ENCODE results near the gene SEC14L1. TPM values are rescaled to one million over a fixed set of nuclear protein-coding genes. Genes with fewer than 3 reads are reported as not detected.

The SEC14L1 gene
- total and polyA plus RNA-seq, 2 of the 8 experiments (the other 6 are each of a cell fraction or from before 2014, with no cell fraction given): 27.2 to 74.4 TPM

DNA sequence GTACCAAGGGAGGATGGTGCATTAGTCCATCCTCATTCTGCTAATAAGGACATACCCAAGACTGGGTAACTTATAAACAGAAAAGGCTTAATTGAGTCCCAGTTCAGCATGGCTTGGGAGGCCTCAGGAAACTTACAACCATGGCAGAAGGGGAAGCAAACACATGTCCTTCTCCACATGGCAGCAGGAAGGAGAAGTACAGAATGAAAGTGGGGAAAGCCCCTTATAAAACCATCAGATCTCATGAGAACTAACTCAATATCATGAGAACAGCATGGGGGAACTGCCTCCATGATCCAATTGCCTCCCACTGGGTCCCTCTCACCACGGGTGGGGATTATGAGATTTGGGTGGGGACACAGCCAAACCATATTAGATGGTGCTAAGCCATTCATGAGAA is 84.5 kb downstream of the SEC14L1 start:
- CTCF ChIA-PET (ENCODE audit: partially characterized antibody): no interaction called here

More for the DNA sequence above, 84.5 kb downstream of the SEC14L1 start:
- DNase-seq (ENCODE audit: low read depth in 1 of 2, low spot score in 2 of 2): no peak
- H4K91ac ChIP-seq (replicated peaks; ENCODE audit: insufficient read length, low read length): no peak overlapping the region
- H4K5ac ChIP-seq (ENCODE audit: insufficient read length, low read depth, low read length): no peak overlapping the region
- no peak overlapping the region for H2BK20ac ChIP-seq (ENCODE audit: low read length)
- TF ChIP-seq TAF1 (IDR thresholded peaks at IDR 0.05; ENCODE audit: low read depth, low read length) (no peak), CHD1 (IDR thresholded peaks at IDR 0.05; ENCODE audit: low read depth, low read length) (no peak), HDAC6 (IDR thresholded peaks at IDR 0.05; ENCODE audit: low read depth, low read length) (no peak), BRCA1 (IDR thresholded peaks at IDR 0.05; ENCODE audit: low read depth, low read length) (no peak), SRF (IDR thresholded peaks at IDR 0.05; ENCODE audit: low read depth, low read length) (no peak), CHD2 (IDR thresholded peaks at IDR 0.05; ENCODE audit: low read length) (no peak), ASH2L (IDR thresholded peaks at IDR 0.05; ENCODE audit: low read length) (no peak)
- H2BK12ac ChIP-seq (ENCODE audit: low read depth, low read length): no peak overlapping the region
- no peaks in the 10 kb centered on the region for H3K36me3 ChIP-seq (ENCODE audit: control insufficient read depth in 2 of 4, insufficient read depth in 4 of 4, low read length in 3 of 4)
- H3K4ac ChIP-seq (replicated peaks; ENCODE audit: insufficient read length, low read depth, low read length): no peak overlapping the region
- H4K8ac ChIP-seq (ENCODE audit: extremely low read depth, insufficient read depth, low read length): no peak overlapping the region
- H2AFZ ChIP-seq (ENCODE audit: low read length): no peak overlapping the region
- no peaks in the 10 kb centered on the region for H3K9me3 ChIP-seq (ENCODE audit: insufficient read depth in 2 of 2, low read depth in 1 of 2, low read length in 1 of 2)
- H3K9ac ChIP-seq (replicated peaks in 1 of 4; ENCODE audit: extremely low read depth in 1 of 4, low read depth in 3 of 4, low read length in 3 of 4): no peak overlapping the region
- no peak overlapping the region for H3K4me3 ChIP-seq (ENCODE audit: extremely low read depth in 1 of 4, insufficient read depth in 2 of 4, low read depth in 3 of 4, low read length in 4 of 4)
- no peak for FAIRE-seq
- no peak overlapping the region for H3K4me2 ChIP-seq (ENCODE audit: insufficient read depth in 1 of 2, low read depth in 2 of 2, low read length in 2 of 2)
- H2BK15ac ChIP-seq (ENCODE audit: low read length): no peak overlapping the region
- no peak overlapping the region for H2AK5ac ChIP-seq (ENCODE audit: low read depth, low read length)
- POLR2A ChIA-PET (ENCODE audit: partially characterized antibody): no interaction called here
- H2BK120ac ChIP-seq (replicated peaks; ENCODE audit: low read depth, low read length): no peak overlapping the region
- peaks cover 0 to 4% (median 0%) of the 10 kb centered on the region in 4 experiments; a peak in 1 of 7 replicates for H3K4me1 ChIP-seq (replicated peaks in 1 of 4; ENCODE audit: control insufficient read depth in 3 of 4, insufficient read depth in 4 of 4, low read length in 3 of 4)
- no peak overlapping the region for H3K14ac ChIP-seq (ENCODE audit: insufficient read length)
- H3K27ac ChIP-seq (ENCODE audit: low read depth, low read length): no peak overlapping the region
- H3K23me2 ChIP-seq (ENCODE audit: low read depth, low read length): no peaks in the 10 kb centered on the region
- H3K18ac ChIP-seq (ENCODE audit: extremely low read depth, low read length): no peak overlapping the region
- no peak overlapping the region for H3K56ac ChIP-seq (replicated peaks; ENCODE audit: insufficient read length, low read depth, low read length)
- H3K23ac ChIP-seq (ENCODE audit: insufficient read length): no peak overlapping the region
- 83% methylated on average over 1 of the region's 1 CpG; no CpG with 5 or more reads in 1 of the 2 experiments for WGBS, 2 experiments (ENCODE audit: extremely low coverage in 1 of 2, insufficient coverage in 1 of 2, insufficient read length in 1 of 2, insufficient replicate concordance in 2 of 2, low coverage in 1 of 2, low lambda C conversion rate in 2 of 2, missing lambda C conversion rate in 1 of 2)
- no peaks in the 10 kb centered on the region for H3K79me2 ChIP-seq (ENCODE audit: control insufficient read depth in 1 of 2, insufficient read depth in 2 of 2, low read length in 2 of 2)
- H3K79me1 ChIP-seq (ENCODE audit: low read depth, low read length): no peaks in the 10 kb centered on the region
- H4K20me1 ChIP-seq (replicated peaks in 1 of 2; ENCODE audit: control insufficient read depth in 1 of 2, insufficient read depth in 2 of 2, low read length in 2 of 2): no peaks in the 10 kb centered on the region
- no peak overlapping the region for H2BK5ac ChIP-seq (ENCODE audit: low read depth, low read length)
- H3K27me3 ChIP-seq (replicated peaks in 1 of 4; ENCODE audit: control insufficient read depth in 3 of 4, extremely low read depth in 1 of 4, insufficient read depth in 3 of 4, low read length in 3 of 4): no peaks in the 10 kb centered on the region
